ENCODE measurements around the gene AFDN.

Gene AFDN

DNA sequence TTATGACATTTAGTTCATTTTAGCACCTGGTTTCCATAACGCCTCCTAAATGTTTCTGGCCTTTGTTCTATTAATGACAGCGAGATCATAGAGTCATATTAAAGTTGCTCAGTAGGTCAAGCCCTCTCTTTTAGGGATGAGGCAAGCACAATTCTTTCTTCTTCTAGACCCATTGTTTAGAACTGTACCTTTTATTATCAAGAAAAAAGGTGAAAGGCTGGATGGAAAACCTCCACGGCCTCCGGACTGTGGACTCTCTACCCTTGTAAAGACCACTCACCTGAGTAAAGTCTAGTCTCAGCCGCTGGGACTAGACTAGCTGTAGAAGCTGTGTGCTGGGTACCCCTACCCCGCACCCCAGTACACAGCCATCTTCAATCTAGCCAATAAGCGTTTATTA is 6.0 kb upstream of the AFDN start:
- DNase-seq, result no peak

GRCh38 chr6:167824591-167825331 is 1.9 kb upstream of the AFDN start:
- DNase-seq, result no peak

DNA sequence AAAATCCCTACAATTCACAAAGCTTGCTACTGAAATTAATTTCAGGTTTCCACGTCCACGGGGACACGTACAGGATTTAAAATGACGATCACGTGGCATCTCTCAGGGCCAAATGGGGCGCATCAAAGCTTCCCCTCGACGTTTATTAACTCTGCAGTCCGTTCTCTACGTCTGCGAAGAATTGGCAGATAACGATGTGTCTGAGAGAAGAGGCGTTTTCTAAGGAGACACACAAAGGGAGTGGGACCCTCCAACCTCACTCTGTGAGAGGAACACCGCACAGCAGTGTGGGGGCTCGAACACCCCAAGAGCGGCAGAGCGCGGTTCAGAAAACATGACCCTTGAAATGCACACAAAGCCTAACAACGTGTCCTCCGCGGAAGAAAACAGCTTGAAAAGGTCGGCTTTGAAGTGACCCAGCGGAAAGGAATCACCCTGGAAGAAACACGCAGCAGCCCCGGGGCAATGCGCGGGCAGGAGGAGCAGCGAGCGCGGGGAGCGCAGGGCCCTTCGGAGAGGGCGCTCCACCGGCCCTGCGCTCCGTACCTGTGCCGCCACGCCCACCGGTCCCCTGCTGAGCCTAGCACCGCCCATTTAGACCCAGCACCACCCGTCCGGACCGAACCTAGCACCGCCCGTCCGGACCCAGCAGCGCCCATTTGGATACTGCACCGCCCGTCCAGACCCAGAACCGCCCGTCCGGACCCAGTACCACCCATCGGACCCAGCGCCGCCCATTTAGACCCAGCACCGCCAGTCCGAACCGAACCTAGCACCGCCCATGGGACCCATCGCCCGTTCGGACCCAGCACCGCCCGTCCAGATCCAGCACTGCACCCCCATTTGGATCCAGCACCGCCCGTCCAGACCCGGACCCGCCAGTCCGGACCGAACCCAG is 1.1 kb upstream of the AFDN start:
- DNase-seq, result peak; percentile 15

GRCh38 chr6:167826230-167826895 is 348 bp upstream of the AFDN start:
- DNase-seq, result peak; percentile 9

GRCh38 chr6:167827583-167828324 is 1.0 kb downstream of the AFDN start:
- DNase-seq, result no peak

- peak; percentile 13 for DNase-seq
Measured at GRCh38 chr6:167828325-167828956, 1.7 kb downstream of the AFDN start.

GRCh38 chr6:167829513-167829912 is 2.8 kb downstream of the AFDN start:
- DNase-seq, result no peak

DNA sequence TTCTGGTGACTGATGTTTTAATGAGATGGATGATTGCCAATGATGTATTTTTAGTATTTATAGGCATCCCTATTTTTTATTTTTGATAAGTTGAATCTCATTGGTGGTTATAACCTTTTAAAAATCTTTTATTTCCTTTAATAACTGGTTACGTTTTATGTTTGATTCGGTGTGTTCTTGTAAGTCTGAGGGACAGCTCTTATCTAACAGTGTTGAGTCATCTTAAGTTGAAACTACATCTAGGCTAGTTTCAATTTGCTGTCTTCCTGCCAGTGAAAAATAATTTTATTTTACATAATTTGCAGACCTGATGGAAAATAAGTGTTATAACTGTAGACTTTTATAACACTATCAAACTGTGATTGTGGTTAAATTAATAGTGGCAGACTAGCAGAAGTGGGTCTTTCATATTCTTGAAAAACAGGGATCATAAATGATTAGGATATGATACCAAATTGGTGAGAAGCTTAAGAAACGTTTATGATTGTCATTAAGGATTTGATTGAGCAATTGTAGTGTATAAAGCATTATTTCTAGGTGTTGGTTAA is 4.6 kb downstream of the AFDN start:
- DNase-seq, result no peak

- DNase-seq, result no peak
Measured at GRCh38 chr6:167832497-167833395, 6.0 kb downstream of the AFDN start.

DNA sequence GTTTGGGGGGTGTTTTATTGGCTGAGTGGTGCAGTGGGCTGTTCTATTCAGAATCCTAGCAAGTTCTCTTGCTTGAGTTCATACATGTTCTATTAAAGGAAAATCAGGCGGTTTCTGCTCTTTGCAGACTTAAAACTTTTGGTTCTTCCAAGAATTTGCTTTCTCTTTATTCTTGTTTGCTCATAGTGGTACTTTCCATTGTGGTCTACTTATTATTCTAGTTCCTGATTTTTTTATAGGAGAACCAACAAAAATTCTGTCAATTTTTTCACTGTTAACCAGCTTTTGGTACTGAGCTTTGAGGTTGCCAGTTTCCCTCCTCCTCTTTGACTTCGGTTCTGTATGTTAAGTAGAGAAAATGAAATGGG is 6.7 kb downstream of the AFDN start:
- no peak for DNase-seq

DNA sequence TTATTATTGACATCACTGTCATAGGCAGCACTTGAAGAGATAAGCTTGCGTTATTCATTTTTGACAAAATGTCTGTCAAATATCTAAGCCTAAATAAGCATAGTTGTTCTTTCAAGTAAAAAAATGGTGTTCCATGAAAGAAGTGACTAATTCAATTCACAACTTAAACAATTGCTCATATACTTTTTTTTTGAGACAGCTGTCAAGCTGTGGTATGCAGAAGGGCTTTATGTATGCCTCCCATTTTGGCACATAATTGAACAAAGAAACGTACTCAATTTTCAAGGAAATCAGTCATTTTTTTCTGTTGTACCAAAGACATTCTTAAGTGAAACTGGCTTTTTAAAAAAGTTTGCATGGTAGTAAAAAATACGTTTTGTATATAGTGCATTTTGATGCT is 8.5 kb downstream of the AFDN start:
- no peak for DNase-seq

DNA sequence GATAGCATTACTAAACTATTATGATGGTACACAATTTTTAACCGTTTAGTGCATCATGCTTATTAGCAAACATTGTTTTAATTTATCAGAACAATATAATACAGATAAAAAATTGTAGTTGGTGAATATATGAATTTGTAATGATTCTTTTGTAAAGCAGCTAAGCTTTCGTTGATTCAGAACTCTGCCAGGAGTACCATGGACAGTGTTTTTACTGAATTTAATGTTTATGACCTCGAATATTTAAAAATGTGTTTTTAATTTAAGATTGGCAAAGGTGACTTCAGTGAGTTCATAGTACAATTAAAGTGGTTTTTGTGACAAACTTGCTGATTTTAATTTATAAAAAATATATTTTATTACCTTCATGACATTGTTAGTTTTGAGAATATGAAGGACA is 10.0 kb downstream of the AFDN start:
- no peak for DNase-seq

GRCh38 chr6:167838207-167838748 is 11.6 kb downstream of the AFDN start:
- DNase-seq, result no peak

GRCh38 chr6:167839343-167839742 is 12.6 kb downstream of the AFDN start:
- no peak for DNase-seq

DNA sequence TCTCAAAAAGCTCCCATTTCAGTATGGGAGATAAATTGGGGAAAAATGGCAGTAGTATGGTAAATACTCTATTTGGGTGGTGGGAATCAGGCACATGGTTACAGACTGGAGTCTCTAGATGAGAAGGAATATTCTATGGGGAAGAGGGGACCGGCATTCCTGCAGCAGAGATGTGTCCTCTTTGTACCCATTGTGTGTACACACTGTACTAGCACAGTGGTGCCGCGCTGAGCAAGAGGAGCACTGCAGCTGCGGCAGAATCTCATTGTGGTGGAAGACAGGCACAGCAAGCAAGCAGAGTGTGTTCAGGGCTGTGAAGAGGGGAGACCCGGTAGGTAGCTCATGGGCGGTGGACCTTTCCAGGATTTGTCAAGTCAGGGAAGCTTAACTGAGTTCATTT is 13.0 kb downstream of the AFDN start:
- no peak for DNase-seq

GRCh38 chr6:167840160-167840525 is 13.4 kb downstream of the AFDN start:
- DNase-seq, result no peak

DNA sequence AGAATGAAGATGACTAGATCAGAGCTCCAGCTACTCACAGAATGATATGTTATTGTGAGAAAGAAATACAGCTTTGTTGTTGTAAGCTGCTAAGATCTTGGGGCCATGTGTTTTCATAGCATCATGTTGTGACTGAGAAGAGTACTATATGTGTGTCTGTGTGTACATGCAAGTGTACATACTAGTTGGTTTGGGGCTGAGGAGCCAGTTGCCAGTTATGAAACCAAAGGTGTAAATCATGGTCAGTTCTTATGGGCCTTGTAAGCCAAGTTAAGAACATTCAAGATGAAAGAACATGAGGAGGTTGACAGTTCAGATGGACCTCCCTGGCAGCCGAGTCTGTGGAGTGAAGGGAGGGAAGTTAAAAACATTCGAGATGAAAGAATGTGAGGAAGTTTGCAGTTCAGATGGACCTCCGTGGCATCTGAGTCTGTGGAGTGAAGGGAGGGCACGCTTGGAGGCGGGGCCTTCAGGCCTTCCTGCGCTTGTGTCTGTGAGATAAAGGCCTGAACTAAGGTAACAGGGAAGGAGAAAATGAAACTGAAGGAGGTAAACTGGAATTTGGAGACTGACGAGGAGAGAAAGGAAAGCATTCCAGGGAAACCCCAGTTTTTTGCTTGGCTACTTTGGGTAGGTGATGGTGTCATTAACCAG is 13.9 kb downstream of the AFDN start:
- no peak for DNase-seq

DNA sequence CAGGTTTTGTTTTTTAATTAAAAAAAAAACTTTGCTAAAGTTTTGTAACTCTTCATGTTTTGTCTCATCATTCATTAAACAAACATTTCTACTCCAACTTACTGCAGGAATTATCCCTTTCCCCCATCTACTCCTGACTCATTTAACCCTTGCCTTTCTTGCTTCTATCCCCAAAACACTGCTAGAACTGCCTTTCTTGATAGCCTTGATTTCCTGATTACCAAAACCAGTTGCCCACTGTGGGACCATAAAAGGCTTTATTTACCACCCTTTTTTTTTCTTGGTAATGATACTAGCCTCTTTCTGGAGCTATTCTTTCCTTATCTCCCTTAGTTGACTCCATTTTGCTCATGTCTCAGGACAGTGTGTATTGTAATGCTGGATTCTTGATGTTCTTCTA is 15.3 kb downstream of the AFDN start:
- DNase-seq, result no peak

GRCh38 chr6:167842457-167842856 is 15.7 kb downstream of the AFDN start:
- DNase-seq, result no peak

DNA sequence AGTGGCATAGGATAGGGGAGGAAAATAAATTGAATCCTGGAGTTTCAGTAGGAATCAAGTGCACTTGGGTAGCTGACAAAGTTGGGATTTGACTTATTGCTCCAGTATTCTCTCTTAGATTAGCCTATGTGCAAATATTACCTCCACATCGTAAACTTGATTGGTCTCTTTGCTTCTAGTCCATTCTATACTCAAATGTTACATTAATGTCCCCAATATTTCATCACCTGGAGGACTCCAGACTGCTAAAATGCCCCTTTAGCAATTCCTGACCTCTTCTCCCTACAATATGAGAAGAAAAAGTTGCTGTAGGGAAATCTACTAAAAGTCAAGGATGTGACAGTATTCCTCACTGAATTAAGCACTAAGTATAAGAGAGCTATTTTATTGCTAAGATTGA is 16.3 kb downstream of the AFDN start:
- DNase-seq, result no peak

All from NCI-H2227 treated with DMSO at 0.1 percent for 48 hours (cell line).